T-helper 9 cell (primary cell): Measurements from ENCODE around the gene LRRC8C.

Source experiments
- DNase-seq: peaks from one replicate; pipeline ENCODE4 v3.0.0-alpha.2; 2020

Gene LRRC8C

DNA sequence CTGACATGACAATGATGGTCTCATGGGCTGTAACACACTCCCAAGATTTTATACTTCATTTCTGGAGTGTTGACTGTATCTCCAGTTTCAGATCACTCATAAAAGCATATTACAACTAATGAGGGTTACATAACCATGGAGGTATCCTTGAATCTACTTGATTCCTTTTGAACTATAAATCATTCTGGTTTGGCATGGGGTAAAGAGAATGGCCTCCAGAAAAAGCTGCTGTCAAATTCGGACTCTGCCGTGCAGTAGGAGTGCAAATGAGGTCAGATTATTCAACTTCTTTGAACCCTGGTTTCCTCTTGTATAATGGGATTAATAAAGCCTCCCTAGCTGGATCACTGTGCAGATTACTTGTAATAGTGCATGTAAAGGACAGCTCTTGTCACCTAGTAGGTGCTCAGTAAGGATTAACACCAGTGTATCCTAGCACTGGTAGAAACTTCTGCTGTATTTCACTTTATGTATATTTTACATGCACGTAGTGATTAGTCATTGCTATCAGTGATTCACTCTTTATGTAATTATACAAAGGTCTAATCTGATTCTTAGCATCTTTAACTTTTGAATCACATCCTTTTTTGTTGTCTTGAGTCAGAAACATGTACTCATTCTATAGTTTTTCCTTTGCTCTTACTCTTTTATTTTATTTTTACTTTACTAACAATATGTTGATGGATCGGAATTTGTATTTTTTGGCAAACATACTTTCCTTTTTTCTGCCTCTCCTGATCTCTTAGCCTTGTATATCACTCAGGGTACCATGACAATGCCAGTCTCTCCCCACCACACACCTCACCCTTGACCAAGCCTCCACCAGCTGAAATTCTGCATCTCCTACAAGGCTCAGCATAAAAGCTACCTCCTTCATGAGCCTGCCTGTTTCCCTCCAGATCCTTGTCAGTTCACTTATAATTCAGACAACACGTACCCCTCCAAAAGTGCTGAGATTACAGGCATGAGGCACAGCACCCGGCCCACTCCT lies 3.2 kb downstream of the LRRC8C start:
- DNase-seq: no peak

DNA sequence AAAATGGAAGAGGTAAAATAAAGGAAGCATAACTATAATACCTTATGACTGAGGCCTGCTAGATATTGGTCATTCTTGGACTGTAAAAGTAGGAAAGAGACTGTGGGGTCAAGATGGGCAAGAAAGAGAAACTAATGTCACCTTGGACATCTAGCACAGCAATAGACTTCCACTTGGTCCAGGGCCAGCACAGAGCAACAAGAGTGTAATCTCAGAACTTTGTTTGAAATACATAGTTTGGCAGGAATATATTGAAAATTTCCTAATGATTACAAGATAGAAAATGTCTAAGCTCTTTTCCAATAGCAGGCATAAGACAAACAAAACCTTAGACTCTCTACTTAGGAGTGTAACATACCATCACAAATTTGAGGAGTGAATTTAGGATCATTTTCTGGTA lies 4.6 kb downstream of the LRRC8C start:
- DNase-seq: no peak

DNA sequence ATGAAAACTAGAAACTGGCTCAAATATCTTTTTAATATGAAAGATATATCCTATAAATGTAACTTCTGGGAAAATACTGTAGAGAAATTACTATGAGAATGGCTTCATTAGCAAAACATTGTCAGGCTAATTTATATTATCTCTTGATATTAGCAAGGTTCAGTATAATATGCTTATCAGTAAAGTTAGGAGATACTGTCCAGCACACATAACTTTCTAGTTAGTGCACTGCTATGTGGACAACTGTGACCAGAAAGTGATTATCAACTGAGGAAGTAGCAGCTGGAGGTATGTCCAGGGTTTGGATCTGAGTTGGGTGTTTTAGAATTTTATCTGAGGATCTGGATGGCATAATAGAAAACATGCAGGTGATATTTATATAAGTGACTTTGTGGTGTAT lies 7.5 kb downstream of the LRRC8C start:
- DNase-seq: no peak

DNA sequence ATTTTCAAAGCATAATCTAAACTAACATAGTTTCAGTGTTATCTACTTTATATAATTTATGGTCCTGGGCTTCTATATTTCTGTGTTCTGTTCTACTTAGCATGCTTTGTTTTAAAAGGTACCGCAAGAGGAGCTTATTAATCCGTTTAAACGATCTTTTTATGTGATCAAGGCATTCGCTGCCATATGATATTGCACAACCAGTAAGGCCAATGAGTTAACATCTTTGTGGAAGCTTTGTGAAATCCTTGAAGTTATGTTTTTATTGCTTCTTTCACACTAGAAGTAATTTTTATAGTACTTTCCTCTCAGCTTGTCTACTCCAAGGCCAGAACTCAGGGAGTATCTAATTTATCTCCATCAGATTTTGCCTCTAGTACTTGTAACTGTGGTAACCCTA lies 8.9 kb downstream of the LRRC8C start:
- no peak for DNase-seq

DNA sequence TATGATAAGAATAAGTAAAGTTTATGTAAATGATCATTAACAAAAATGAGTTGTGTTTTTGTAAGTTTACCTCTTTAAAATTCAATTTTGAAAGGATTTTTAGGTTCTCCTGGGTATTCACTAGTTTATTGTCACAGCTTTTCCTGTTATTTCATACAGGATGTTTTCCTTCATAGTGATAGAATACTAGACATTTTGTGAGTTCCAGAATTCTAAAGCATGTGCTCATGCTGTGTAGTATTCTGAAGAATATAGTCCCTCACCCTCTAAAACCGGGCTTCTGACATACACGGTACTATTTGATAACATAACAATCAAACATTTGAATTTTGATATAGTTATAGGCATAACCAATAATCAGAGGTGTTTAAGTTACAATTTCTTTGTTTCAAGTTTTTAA lies 10.7 kb downstream of the LRRC8C start:
- DNase-seq: no peak

DNA sequence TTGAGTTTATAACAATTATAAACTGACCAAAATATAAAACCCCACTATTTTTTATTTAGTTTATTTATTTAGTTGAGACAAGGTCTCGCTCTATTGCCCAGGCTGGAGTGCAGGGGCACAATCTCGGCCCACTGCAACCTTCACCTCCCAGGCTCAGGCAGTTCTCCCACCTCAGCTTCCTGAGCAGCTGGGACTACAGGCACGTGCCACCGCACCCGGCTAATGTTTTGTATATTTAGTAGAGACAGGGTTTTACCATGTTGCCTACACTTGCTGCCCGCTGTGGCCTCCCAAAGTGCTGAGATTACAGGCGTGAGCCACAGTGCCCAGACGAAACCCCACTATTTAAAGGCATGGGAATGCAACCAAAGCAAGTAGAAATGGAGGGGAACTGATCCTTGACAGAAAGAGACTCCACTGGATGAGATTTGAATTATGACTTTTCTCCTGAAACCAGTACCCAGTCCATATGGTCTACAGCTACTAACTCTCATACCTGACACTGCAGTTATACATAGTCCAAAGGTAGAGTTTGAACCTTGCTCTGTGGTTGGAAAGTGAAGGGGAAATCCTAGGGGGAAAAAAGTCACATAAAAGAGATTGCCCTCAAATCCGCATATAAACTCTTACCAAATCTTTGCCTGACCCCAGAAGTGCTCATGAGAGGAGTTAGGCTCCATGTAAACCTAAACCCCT lies 11.3 kb downstream of the LRRC8C start:
- DNase-seq: no peak

DNA sequence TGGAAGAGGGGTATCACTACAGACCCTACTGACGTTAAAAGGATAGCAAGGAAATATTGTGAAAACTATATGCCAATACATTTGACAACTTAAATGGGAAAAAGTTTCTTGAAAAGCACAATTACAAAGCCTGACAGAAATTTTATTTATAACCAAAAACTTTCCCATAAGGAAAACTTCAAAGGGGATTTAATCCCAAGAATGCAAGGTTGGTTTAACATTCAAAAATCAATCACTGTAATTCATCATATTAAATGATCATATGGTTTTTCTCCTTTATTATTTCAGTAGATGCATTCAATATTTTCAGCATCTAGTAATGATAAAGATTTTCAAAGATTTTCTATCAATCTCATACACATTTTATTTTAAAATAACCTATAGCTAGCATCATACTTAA lies 13.3 kb downstream of the LRRC8C start:
- no peak for DNase-seq

DNA sequence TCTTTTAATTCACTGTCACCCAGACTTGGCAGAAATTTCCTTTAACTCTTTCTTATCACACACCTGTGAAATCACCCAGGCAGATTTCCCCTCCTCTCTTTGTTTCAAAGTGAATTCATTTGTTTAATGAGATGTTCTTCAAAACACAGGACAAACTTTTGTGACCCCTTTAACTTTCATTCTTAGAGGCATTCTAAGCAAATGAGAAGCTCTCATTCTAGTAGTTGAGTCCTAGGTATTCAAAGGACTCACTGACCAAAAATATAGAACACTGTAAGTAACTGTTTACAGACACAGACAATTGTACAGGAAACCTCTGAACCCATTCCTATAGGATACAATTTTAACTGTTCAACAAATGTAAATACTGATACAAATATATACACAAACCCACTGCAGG lies 16.9 kb downstream of the LRRC8C start:
- no peak for DNase-seq

DNA sequence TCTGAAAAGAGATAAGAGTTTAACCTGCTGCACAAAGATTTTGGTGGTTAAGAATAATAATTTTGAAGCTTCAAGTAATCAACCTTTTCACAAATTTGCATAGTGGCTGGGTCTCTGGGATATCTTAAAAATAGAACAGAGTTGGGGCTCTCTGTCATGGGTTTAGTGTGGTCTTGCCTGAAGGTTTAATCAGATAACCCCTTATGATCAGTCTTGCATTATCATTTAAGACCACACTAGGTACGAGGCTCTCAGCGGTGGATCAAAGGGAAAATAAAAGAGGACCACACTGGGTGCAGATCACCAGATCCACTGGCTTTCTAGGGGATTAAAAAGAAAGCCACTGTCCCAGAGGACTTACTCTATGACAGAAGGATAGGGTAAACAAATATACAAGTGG lies 19.5 kb downstream of the LRRC8C start:
- no peak for DNase-seq

DNA sequence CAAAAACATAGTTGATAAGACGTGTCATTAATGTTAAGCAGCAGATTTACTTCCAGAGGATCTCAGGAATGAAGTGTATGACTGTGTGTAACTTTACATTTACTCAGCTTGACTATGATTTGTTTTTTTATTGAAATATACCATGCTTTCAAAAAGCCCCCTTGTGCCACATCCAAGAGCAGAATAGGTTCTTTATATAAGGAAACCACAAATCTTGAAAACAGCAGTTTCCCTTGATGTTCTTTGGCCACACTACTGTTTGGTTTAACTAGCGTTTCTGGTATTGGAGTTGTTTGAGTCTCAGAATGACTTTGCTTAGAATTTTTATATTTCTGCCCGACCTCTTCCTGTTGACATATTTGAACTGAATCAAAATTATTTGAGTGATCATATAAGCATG lies 25.0 kb downstream of the LRRC8C start:
- DNase-seq: no peak

DNA sequence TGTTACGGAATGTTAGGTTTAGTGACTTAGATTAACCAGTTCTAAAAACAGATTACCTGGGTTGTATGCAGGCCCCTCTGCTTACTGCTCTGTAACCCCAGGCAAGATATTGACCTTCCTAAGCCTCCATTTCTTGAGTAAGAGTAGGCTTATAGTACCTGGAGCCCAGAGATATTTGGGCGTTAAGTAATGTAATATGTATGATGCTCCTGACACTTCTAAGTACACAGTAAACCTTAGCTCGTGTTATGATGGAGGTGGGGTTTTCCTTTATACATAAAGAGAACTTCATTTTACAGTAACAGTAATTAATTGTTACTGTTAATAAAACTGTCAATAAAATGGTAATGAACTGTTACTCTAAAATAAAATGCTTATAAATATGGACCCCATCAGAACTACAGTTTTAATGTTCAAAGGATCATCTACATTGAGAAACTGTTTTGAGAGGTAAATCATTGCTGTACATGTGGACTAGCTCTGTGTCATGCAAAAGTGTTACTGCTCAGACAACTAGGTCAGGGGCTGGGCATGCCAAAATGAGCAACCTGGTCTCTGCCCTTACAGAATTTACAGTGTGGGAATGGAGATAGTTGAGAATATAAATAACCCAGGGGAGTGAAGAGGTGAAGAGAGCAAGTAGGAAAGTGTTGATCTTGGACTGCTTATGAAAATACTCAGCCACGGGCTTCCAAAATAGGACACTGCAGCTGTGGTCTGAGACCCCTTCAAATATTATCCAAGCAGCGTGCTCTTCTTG lies 26.6 kb downstream of the LRRC8C start:
- no peak for DNase-seq

DNA sequence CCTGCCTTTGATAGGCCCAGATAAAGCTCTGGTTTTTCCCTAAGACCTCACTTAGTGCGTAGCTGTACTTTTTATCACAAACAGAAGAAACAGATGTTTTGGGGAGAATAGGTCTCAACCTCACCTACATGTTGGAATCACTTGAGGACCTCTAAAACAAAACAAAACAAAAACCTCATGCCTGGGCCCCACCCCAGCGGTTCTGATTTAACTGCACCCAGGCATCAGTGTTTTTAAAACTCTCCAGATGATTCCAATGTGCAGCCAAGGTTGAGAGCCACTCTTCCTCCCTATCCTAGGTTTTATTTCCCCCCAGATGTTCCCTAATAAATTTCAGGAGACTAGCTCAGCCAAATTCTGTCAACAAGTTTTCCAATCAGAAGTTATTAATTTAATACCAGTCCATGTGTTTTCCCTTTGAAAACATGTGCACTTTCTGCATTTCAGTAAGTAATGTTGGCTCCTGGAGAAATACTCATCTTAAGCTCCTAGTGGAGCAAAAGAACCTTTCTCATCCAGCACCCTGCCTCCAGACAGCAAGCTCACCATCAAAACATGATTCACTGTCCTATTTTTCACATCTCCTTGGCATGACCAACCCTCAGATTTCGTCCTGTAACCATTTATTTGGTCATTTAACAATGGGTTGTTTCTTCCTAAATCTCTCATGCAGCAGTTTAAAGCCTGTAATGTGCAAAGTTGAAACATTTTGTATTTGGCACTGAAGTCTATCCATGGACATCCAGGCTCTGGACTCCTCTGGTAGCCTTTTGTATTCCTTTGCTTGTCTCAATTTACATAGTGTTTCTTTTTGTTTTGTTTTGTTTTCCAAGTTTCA lies 27.5 kb downstream of the LRRC8C start:
- DNase-seq: no peak

DNA sequence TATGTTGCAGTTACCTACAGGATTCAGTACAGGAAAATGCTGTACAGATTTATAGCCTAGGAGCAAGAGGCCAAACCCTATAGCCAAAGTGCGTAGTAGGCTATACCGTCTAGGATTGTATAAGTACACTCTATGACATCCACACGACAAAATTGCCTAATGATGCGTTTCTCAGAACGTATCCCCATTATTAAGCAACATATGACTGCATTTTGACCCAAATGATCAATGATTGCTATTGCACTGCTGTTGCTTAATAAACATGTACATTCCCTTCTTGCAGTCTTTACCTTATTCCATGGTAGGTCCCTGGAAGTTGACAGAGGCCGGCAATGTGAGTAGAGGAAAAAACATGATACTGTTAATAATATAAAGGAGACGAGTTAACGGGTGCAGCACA lies 33.0 kb downstream of the LRRC8C start:
- DNase-seq: no peak

DNA sequence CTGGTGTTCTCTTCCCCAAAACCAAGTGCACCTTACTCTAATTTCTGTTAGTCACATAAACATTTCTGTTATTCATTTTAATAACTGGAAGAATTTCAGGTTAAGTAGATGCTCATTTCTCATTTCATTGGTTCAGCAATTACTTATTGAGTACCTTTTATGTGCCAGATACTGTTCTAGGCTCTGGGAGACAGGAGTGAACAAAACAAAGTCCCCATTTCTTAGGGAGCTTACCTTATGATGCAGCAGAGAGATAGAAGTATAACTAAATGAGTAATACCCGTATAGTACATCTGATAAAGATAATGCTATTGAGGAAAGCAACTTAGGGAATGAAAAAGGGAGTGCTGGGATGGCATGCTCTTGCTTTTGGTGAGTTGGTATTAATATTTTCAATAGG lies 33.7 kb downstream of the LRRC8C start:
- DNase-seq: no peak

DNA sequence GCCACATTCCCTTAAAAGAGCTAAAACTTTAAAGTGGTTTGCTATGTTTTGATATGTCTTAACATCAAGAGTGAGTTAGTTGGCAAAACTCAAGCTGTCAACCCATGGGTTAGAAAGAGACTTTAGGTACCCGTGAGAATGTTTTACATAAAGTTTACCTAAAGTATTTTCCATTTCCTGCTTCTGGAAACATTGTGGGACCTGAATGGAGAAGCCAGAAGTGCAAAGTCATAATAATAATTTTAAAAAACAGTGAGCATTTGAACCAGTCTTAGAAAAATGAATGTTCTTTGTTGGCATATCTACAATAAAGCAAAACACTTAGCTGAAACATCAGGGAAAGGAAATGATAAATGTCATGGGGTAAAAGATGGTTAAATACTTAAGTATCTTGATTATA lies 34.8 kb downstream of the LRRC8C start:
- no peak for DNase-seq

DNA sequence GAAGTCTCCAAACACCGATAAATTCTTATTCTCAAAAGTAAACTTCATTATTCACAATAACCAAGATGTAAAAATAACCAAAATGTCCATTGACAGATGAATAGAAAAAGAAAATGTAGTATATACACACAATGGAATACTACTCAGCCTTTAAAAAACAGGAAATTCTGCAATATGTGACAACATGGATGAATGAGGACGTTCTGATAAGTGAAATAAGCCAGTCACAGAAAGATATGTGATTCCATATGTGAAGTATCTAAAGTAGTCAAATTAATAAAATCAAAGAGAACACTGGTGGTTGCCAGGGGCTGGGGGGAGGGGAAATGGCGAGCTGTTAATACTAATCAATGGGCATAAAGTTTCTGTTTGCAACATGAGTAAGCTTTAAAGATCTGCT lies 36.0 kb downstream of the LRRC8C start:
- no peak for DNase-seq

DNA sequence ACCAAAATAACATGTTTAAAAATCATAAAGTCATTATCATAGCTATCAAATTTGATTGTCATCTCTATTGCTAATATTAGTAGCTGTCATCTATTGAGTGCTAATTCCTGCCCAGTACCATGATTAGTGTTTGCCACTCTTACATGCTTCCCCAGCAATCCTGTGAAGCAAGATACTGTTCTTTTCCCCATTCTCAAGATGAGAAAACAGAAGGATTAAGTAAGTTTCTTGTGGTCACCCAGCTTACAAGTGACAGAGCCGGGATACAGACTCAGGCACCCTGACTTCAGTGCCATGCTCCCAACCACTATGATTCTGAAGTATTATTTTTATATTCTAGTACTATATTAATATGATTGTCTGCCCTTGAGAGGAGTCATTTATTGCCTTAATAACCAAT lies 36.5 kb downstream of the LRRC8C start:
- DNase-seq: no peak

DNA sequence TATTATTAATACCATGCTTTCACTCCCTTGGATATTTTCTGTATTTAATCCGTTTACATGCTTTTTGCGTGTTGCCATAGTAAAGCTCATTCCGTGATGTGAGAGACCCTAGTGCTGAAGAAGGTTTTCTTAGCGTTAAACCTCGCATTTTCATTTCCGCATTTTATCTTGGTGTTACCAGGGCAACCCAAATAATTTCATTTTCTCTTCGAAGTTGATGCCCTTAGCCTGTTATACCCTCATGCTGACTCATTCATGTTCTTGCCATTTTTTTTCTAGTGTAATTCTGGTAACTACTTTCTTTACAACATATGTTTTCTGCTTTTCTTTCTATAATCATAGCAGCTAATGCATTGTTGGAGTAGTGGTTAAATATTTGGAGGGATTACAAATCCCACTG lies 37.2 kb downstream of the LRRC8C start:
- DNase-seq: no peak

DNA sequence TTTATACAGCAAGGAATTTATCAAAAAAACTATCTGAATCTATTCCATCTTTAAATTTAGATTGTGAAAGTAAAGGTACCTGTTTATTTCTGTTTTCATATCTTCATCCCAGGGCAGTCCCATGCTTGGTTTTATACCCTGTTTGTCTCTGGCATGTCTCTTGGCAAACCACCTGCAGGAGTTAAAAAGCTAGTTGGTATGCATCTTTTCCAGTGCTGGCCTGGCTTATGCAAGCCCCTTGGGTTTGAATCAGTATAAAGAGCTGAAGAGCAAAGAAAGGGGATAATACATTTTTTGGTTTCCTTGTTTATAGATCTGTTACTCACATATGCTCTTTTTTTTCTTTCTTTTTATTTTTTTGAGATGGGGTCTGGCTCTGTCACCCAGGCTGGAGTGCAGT lies 37.8 kb downstream of the LRRC8C start:
- no peak for DNase-seq

DNA sequence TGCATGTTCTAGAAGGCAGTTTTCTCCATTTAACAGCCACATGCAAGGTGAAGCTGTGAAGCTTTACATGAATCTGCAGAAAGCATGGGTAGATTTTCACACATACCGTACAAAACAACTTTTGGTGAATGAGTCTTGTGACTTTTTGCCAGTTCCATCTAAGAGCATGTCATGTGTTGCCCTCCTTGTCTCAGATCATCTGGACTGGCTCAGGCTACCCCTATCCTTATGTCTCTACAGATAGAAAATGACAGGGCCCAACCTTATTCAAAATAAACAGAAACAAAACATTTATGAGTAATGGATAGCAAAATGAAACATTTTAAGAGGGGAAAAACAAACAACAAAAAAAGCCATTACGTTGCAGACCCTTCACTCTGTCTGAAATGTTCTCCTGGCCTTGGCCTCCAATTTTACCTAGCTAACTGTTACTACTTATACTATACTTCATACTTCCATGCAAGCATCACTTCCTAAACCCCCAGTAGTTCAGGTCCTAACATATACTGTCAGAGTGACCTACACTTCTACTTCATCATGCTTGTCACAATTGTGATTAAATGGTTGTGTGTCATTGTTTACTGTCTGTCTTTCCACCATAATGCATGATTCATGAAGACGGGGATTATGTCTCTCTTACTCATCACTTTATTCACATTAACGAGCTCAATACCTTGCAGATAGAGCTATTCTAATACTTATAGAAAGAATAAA lies 39.0 kb downstream of the LRRC8C start:
- DNase-seq: no peak

DNA sequence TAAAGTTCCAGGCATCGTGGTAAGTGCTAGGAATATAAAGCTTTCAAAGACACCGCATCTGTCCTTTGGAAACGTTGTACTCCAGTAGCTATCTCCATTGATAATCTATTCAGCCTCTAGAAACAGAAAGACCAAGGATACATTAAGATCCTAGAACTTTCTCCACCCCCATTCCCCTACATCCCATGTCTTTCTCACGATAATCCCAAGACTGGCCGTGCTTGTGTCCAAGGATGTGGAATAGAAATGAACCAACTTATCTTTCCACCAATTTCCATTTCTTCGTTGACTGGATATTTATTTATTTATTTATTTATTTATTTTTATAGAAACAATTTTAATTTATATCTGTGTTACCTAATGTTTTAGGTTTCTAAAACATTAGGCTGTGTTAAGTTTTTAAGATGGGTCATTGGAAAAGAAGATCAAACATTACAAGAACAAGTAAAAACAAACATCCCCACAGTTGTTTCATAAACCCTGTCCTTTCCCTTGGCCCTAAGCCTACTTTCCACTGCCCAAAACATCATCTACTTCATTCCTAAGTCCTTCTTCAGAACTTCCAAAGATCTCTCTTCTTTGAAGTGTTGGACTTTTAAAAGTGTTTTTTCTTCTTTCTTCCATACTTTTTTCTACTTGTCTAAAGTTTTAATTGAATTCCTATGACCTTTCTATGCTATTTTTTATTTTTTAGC lies 39.7 kb downstream of the LRRC8C start:
- DNase-seq: no peak
